Hepatocyte (in vitro differentiated cells): ENCODE results near the gene IFNA7. TPM values are rescaled to one million over a fixed set of nuclear protein-coding genes. Genes with fewer than 3 reads are reported as not detected.
A peak's percentile ranks its signal among the peaks of the same experiment; 100 is the strongest.
"Not testable (repeated sequence)": the region's sequence is repeated elsewhere in the genome, so short reads cannot be mapped to it uniquely, and the experiment has no call there.

Experiments
- DNase-seq: peaks from one replicate; pipeline ENCODE4 v3.0.0-alpha.2; 2016; ENCODE audit warnings: low spot score
- H2AFZ ChIP-seq: fragments of 200-600 bp; sonication (generic); 2 replicates; pipeline ENCODE4 v1.6.0; 2016; ENCODE audit warnings: antibody characterized with exemption, mild to moderate bottlenecking
- H3K27ac ChIP-seq: fragments of 200-600 bp; sonication (generic); 2 replicates; pipeline ENCODE4 v1.5.1; 2016; ENCODE audit warnings: mild to moderate bottlenecking
- H3K27me3 ChIP-seq: fragments of 200-600 bp; sonication (generic); 2 replicates; pipeline ENCODE4 v1.6.1; 2016
- H3K36me3 ChIP-seq: fragments of 200-600 bp; sonication (generic); replicated peaks from 2 replicates; pipeline ENCODE4 v1.5.1; 2016; ENCODE audit warnings: low read depth; ENCODE audit not compliant: insufficient read depth
- H3K4me1 ChIP-seq: fragments of 200-600 bp; sonication (generic); 2 replicates; pipeline ENCODE4 v1.5.1; 2016; ENCODE audit warnings: mild to moderate bottlenecking, moderate library complexity; ENCODE audit not compliant: insufficient read depth
- H3K4me2 ChIP-seq: fragments of 200-600 bp; sonication (generic); 2 replicates; pipeline ENCODE4 v1.6.0; 2016
- H3K4me3 ChIP-seq: fragments of 200-600 bp; sonication (generic); 2 replicates; pipeline ENCODE4 v1.5.1; 2016; ENCODE audit warnings: mild to moderate bottlenecking
- H3K79me2 ChIP-seq: fragments of 200-600 bp; sonication (generic); 2 replicates; pipeline ENCODE4 v1.6.0; 2017; ENCODE audit warnings: mild to moderate bottlenecking
- H3K9me2 ChIP-seq: fragments of 200-600 bp; sonication (generic); replicated peaks from 2 replicates; pipeline ENCODE4 v1.6.0; 2017; ENCODE audit warnings: mild to moderate bottlenecking; ENCODE audit not compliant: insufficient read depth
- H3K9me3 ChIP-seq: fragments of 200-600 bp; sonication (generic); 2 replicates; pipeline ENCODE4 v1.5.1; 2016; ENCODE audit warnings: low read depth, mild to moderate bottlenecking
- H4K20me1 ChIP-seq: fragments of 200-600 bp; sonication (generic); 2 replicates; pipeline ENCODE4 v1.6.0; 2016; ENCODE audit warnings: mild to moderate bottlenecking; ENCODE audit not compliant: insufficient read depth, poor library complexity, severe bottlenecking
- EZH2 ChIP-seq: fragments of 200-600 bp; sonication (generic); IDR thresholded peaks from 2 replicates; pipeline ENCODE4 v1.6.1; 2016; ENCODE audit warnings: antibody characterized with exemption, mild to moderate bottlenecking, borderline replicate concordance
- EZH2phosphoT487 ChIP-seq: fragments of 200-600 bp; sonication (generic); IDR thresholded peaks from one replicate; pipeline ENCODE4 v1.6.1; 2018; ENCODE audit warnings: antibody characterized with exemption, mild to moderate bottlenecking, low read depth, moderate library complexity; ENCODE audit not compliant: unreplicated experiment, severe bottlenecking
- WGBS: methylation state at CpG from one replicate; pipeline ENCODE4 v1.1.6; 2016; ENCODE audit warnings: low lambda C conversion rate; ENCODE audit errors: missing lambda C conversion rate; 5-methylcytosine and 5-hydroxymethylcytosine counted together
- polyA plus RNA-seq: library from polyadenylated mRNA; unstranded; fragments of >200 nt; fragmentation: Nextera tagmentation; extraction: Ambion mirVana; gene quantifications from 2 replicates; pipeline ENCODE4 v1.2.1, GENCODE V29; 2016
- total RNA-seq: library from RNA; depleted of rRNA; stranded (reverse); fragments of >200 nt; gene quantifications from 2 replicates; pipeline ENCODE4 v1.2.3, GENCODE V29; 2014
- TF ChIP-seq, protein P1 (sequence below): fragments of 200-600 bp; sonication (generic); IDR thresholded peaks from 2 replicates; pipeline ENCODE4 v1.5.1; 2016; ENCODE audit warnings: antibody characterized with exemption, mild to moderate bottlenecking; ENCODE audit not compliant: poor library complexity

Gene IFNA7
- total and polyA plus RNA-seq, 2 experiments from 2014 or later: not detected

DNA sequence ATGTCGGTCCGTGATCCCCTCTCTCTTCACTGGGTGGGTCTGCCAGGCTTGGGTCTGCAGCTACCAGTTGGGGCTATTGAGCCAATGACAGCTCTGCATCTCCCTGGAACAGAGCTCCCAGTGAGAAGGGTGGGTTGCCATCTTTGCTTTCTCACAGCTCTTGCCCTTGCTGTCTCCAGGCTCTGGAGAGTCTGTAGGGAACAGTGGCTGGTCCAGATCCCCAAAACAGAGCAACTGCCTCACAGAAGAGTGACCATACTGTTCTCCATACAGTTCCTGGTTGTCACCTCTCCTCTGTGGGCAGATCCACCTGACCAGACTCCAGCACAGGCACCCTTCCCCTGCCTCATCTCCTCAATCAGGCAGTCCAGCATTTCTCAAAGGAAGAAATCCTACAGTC is 31.3 kb upstream of the IFNA7 start:
- Histone ChIP-seq H3K79me2 (no peaks in the 10 kb centered on the region), H3K4me2 (no peak overlapping the region), H3K27me3 (peaks cover 6% of the 10 kb centered on the region), H3K9me3 (no peaks in the 10 kb centered on the region), H3K36me3 (no peaks in the 10 kb centered on the region), H3K4me3 (no peak overlapping the region), H3K4me1 (no peaks in the 10 kb centered on the region), H3K9me2 (no peaks in the 10 kb centered on the region), H2AFZ (no peak overlapping the region), H3K27ac (no peak overlapping the region), H4K20me1 (no peaks in the 10 kb centered on the region)
- DNase-seq: no peak
- WGBS: 97% methylated on average over 2 of the region's 2 CpGs
- TF ChIP-seq EZH2phosphoT487 (no peak), EZH2 (no peak)
- TF ChIP-seq, protein P1, sequence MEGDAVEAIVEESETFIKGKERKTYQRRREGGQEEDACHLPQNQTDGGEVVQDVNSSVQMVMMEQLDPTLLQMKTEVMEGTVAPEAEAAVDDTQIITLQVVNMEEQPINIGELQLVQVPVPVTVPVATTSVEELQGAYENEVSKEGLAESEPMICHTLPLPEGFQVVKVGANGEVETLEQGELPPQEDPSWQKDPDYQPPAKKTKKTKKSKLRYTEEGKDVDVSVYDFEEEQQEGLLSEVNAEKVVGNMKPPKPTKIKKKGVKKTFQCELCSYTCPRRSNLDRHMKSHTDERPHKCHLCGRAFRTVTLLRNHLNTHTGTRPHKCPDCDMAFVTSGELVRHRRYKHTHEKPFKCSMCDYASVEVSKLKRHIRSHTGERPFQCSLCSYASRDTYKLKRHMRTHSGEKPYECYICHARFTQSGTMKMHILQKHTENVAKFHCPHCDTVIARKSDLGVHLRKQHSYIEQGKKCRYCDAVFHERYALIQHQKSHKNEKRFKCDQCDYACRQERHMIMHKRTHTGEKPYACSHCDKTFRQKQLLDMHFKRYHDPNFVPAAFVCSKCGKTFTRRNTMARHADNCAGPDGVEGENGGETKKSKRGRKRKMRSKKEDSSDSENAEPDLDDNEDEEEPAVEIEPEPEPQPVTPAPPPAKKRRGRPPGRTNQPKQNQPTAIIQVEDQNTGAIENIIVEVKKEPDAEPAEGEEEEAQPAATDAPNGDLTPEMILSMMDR: no peak

DNA sequence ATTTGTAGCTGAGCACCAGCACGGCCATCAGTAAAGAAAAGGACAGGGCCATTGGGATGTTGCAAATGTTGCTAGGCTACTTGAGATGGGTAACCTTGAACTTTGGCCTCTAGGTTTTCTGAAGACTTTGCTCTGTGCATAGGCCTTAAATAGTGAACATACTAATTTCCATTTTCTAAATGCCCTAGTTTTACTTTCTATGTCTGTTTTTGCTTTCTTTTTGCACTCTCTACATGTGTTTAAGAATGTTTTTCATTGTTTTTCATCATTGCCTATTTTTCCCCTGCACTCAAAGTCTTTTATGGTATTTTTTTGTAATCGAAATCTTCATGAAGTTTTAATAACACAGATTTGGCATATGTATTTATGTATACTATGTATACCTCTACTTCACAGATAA is 26.1 kb upstream of the IFNA7 start, which contains the start of gene IFNA17:
IFNA17 (minus strand) TSS at position 101 of the 400 bp plus-strand sequence; CDS start at position 52, 49 bp downstream.
- no peaks in the 10 kb centered on the region for H3K27me3 ChIP-seq
- TF ChIP-seq EZH2 (no peak), EZH2phosphoT487 (no peak)
- TF ChIP-seq, protein P1: no peak
- H3K4me2 ChIP-seq: no peak within 1 kb of the TSS
- no peaks in the 10 kb centered on the region for H3K9me2 ChIP-seq
- H4K20me1 ChIP-seq: no peaks in the 10 kb centered on the region
- no peak within 1 kb of the TSS for H3K27ac ChIP-seq
- WGBS: 87% methylated on average over 2 of the region's 2 CpGs
- H3K4me1 ChIP-seq: no peaks in the 10 kb centered on the region
- H3K36me3 ChIP-seq: no peaks in the 10 kb centered on the region
- no peak for DNase-seq
- H3K79me2 ChIP-seq: no peaks in the 10 kb centered on the region
- no peaks in the 10 kb centered on the region for H3K9me3 ChIP-seq
- H3K4me3 ChIP-seq: no peak within 1 kb of the TSS
- no peak within 1 kb of the TSS for H2AFZ ChIP-seq

DNA sequence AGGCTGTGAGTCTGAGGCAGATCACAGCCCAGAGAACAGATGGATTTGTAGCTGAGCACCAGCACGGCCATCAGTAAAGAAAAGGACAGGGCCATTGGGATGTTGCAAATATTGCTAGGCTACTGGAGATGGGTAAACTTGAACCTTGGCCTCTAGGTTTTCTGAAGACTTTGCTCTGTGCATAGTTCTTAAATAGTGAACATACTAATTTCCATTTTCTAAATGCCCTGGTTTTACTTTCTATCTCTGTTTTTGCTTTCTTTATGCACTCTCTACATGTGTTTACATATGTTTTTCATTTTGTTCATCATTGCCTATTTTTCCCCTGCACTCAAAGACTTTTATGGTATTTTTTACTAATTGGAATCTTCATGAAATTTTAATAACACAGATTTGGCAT is 15.2 kb upstream of the IFNA7 start, which contains the start of gene IFNA16:
IFNA16 (minus strand) TSS at position 101 of the 400 bp plus-strand sequence; CDS start at position 95, 6 bp downstream.
- H4K20me1 ChIP-seq, H3K36me3 ChIP-seq, H3K4me1 ChIP-seq, H3K79me2 ChIP-seq, DNase-seq, H3K9me2 ChIP-seq, H3K27ac ChIP-seq, H3K4me3 ChIP-seq, H2AFZ ChIP-seq, H3K9me3 ChIP-seq, H3K27me3 ChIP-seq, H3K4me2 ChIP-seq: not testable (repeated sequence)
- WGBS: 82% methylated on average over 1 of the region's 1 CpG

DNA sequence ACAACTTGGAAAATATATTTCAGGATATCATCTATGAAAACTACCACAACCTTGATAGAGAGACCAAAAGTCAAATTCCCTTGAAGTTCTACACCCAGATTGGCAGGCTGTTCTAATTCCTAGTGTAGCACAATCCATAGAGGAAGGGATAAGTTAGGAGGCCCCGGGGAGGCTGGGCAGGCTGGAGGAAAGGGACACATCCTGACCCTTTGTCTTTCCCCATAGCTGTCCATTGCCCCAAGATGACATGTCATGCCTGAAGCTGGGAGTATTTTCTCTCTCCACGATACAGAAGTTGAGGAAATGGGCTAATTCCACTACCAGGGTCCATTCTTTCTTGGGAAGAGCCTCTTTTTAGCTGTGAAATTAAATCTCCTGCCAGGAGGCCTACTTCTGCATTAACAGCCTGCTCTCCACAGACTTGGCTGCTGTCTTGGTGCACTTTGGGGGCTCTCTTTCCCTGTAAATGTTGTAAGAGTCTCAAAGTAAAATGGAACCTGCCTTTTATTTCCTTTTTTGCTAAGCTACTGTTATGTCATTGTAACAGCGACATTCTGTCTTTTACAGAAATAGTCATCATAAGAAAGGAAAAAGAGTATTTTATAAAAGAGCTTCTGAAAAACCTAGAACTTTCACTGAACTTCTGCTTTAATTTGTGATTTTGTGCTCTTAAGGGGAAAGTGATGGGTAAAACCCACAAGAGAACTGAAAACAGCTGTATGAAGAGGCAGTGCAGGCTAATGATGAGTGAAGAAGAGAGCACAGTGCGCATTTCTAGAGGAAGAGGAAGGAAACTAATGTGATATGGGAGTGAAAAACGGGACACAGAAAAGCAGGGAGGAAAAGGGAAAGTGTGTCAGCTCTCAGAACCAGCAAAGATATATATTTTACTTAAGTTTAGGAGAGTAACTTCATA is 11.7 kb upstream of the IFNA7 start:
- not testable (repeated sequence) for H3K4me3 ChIP-seq, H3K9me2 ChIP-seq, H3K9me3 ChIP-seq, H3K36me3 ChIP-seq, H2AFZ ChIP-seq, H3K4me1 ChIP-seq, DNase-seq, H3K27me3 ChIP-seq, H3K27ac ChIP-seq, H4K20me1 ChIP-seq, H3K79me2 ChIP-seq, H3K4me2 ChIP-seq
- TF ChIP-seq, protein P1: peak; percentile 40
- WGBS: 42% methylated on average over 5 of the region's 5 CpGs

DNA sequence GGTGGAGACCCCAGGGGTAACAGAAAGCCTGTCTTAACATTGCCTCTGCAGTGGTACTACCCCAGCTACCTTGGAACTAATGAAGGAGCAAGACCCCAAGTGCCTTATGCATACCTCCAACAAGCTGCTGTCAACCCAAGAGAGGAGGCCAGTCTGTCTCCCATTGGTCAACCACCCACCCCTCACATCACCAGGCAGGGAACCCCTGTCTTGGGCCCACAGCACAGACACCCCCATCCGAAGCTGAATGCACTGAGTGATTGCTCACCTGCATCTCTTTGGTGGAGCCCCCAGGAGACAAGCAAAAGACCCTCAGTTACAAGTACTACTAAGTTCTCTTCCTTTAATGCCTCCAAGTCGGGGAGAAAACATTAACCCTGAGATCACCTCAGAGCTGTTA is 10.2 kb upstream of the IFNA7 start:
- DNase-seq: not testable (repeated sequence)
- WGBS: 86% methylated on average over 2 of the region's 2 CpGs

DNA sequence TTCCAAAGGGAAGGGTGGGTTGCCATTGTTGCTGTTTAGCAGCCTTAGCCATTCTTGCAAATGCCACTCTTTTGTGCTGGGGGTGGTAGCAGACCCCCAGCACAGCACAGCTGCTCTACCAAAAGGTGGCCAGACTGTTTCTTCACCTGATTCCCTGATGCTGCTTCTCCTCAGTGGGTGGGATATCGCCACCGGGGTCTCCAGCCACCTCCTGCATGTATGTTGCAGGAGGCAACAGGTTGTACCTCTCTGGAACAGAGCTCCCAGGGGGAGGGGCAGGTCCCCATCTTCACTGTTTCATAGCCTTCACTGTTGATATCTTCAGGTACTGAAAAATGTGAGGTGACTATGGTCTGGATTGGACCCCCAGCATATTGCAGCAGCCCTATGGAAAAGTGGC is 8.8 kb upstream of the IFNA7 start:
- H3K4me3 ChIP-seq, H3K4me2 ChIP-seq, H3K36me3 ChIP-seq, H3K9me3 ChIP-seq, H4K20me1 ChIP-seq, H2AFZ ChIP-seq, H3K9me2 ChIP-seq, H3K27me3 ChIP-seq, DNase-seq, H3K27ac ChIP-seq, H3K4me1 ChIP-seq, H3K79me2 ChIP-seq: not testable (repeated sequence)
- WGBS: 97% methylated on average over 2 of the region's 2 CpGs

More for the DNA sequence above, 10.2 kb upstream of the IFNA7 start:
- not testable (repeated sequence) for H3K4me3 ChIP-seq, H3K4me1 ChIP-seq, H3K36me3 ChIP-seq, H3K4me2 ChIP-seq, H3K27me3 ChIP-seq, H4K20me1 ChIP-seq, H2AFZ ChIP-seq, H3K79me2 ChIP-seq, H3K9me3 ChIP-seq, H3K27ac ChIP-seq, H3K9me2 ChIP-seq
